ENCODE measurements around the gene STK31. TPM values are rescaled to one million over a fixed set of nuclear protein-coding genes. Genes with fewer than 3 reads are reported as not detected.

The STK31 gene
- total and polyA plus RNA-seq, 4 donors: 0.03 to 0.59 (median 0.18) TPM

- no peak overlapping the region for H3K27ac ChIP-seq (ENCODE audit: low read depth in 1 of 2, low read length in 2 of 2)
- TF ChIP-seq HNF4A (conservative IDR thresholded peaks at IDR 0.05): no peak
- no peak for TF ChIP-seq RAD21 (IDR thresholded peaks at IDR 0.05)
- TF ChIP-seq RXRA (IDR thresholded peaks at IDR 0.05): no peak
- TF ChIP-seq CTCF (IDR thresholded peaks at IDR 0.05; ENCODE audit: low read depth, low read length, missing input control): no peak
- TF ChIP-seq ZBTB33 (IDR thresholded peaks at IDR 0.05): no peak
- no peak for TF ChIP-seq ATF3 (IDR thresholded peaks at IDR 0.05)
- TF ChIP-seq HNF4G (IDR thresholded peaks at IDR 0.05): no peak
- TF ChIP-seq REST (IDR thresholded peaks at IDR 0.05): no peak
- no peak for TF ChIP-seq FOXA1 (IDR thresholded peaks at IDR 0.05)
- no peak for TF ChIP-seq NR2F2 (IDR thresholded peaks at IDR 0.05)
- TF ChIP-seq YY1 (IDR thresholded peaks at IDR 0.05): no peak
- no peak for TF ChIP-seq SP1 (IDR thresholded peaks at IDR 0.05)
- no peak for TF ChIP-seq JUND (IDR thresholded peaks at IDR 0.05)
- no peak for TF ChIP-seq TAF1 (conservative IDR thresholded peaks at IDR 0.05)
- TF ChIP-seq EGR1 (IDR thresholded peaks at IDR 0.05; ENCODE audit: low read depth in 2 of 2): no peak
- TF ChIP-seq MAX (IDR thresholded peaks at IDR 0.05): no peak
- H3K9me3 ChIP-seq (ENCODE audit: control insufficient read depth in 4 of 4, low read length in 3 of 4): no peaks in the 10 kb centered on the region
- H3K4me1 ChIP-seq (ENCODE audit: control insufficient read depth in 4 of 4, insufficient read depth in 4 of 4, low read length in 3 of 4): peaks cover 0 to 8% (median 0%) of the 10 kb centered on the region in 4 donors
- no peaks in the 10 kb centered on the region for H3K27me3 ChIP-seq (ENCODE audit: control insufficient read depth in 4 of 4, insufficient read depth in 4 of 4, low read length in 3 of 4)
- no peak overlapping the region for H3K4me3 ChIP-seq (ENCODE audit: low read depth in 1 of 3, low read length in 3 of 3)
- no peak for DNase-seq (ENCODE audit: low spot score)
- peaks cover 0 to 26% (median 9%) of the 10 kb centered on the region in 4 donors for H3K36me3 ChIP-seq (ENCODE audit: control insufficient read depth in 4 of 4, insufficient read depth in 3 of 4, low read depth in 1 of 4, low read length in 3 of 4)
- WGBS: 95% methylated on average over 4 of the region's 4 CpGs
- no peak overlapping the region for H3K9ac ChIP-seq (ENCODE audit: low read depth in 1 of 2, low read length in 2 of 2)
Observed at GRCh38 chr7:23691320-23691719, 18.7 kb upstream of the STK31 start.

- Histone ChIP-seq H3K9ac (ENCODE audit: low read depth in 1 of 2, low read length in 2 of 2) (no peak overlapping the region), H3K9me3 (ENCODE audit: control insufficient read depth in 4 of 4, low read length in 3 of 4) (no peaks in the 10 kb centered on the region), H3K4me3 (ENCODE audit: low read depth in 1 of 3, low read length in 3 of 3) (no peak overlapping the region), H3K27me3 (ENCODE audit: control insufficient read depth in 4 of 4, insufficient read depth in 4 of 4, low read length in 3 of 4) (no peaks in the 10 kb centered on the region), H3K36me3 (ENCODE audit: control insufficient read depth in 4 of 4, insufficient read depth in 3 of 4, low read depth in 1 of 4, low read length in 3 of 4) (peaks cover 0 to 26% (median 9%) of the 10 kb centered on the region in 4 donors), H3K27ac (ENCODE audit: low read depth in 1 of 2, low read length in 2 of 2) (no peak overlapping the region), H3K4me1 (ENCODE audit: control insufficient read depth in 4 of 4, insufficient read depth in 4 of 4, low read length in 3 of 4) (peaks cover 0 to 3% (median 0%) of the 10 kb centered on the region in 4 donors)
- DNase-seq (ENCODE audit: low spot score): no peak
- TF ChIP-seq YY1 (IDR thresholded peaks at IDR 0.05) (no peak), HNF4G (IDR thresholded peaks at IDR 0.05) (no peak), GABPA (IDR thresholded peaks at IDR 0.05 in 1 of 2, conservative IDR thresholded peaks at IDR 0.05 in 1 of 2) (no peak), RXRA (IDR thresholded peaks at IDR 0.05) (no peak), REST (IDR thresholded peaks at IDR 0.05) (no peak), JUND (IDR thresholded peaks at IDR 0.05) (no peak), MAX (IDR thresholded peaks at IDR 0.05) (no peak), NR2F2 (IDR thresholded peaks at IDR 0.05) (no peak), FOXA1 (IDR thresholded peaks at IDR 0.05) (no peak), HNF4A (conservative IDR thresholded peaks at IDR 0.05) (no peak), CTCF (IDR thresholded peaks at IDR 0.05; ENCODE audit: low read depth, low read length, missing input control) (no peak), TAF1 (conservative IDR thresholded peaks at IDR 0.05) (no peak)
Observed at GRCh38 chr7:23693224-23693623, 16.8 kb upstream of the STK31 start.
